SK-N-SH treated with all-trans-retinoic acid at 6 μM for 48 hours (cell line): Measurements from ENCODE around the gene CRYBB2.

Experiments used
- BACH2 ChIP-seq: fragments of 250-450 bp; sonication (Bioruptor Pico); IDR thresholded peaks from 2 replicates; pipeline ENCODE4 v1.9.0; 2021; ENCODE audit warnings: mild to moderate bottlenecking, borderline replicate concordance
- ESRRG ChIP-seq: fragments of 250-450 bp; sonication (Bioruptor Pico); IDR thresholded peaks from 2 replicates; pipeline ENCODE4 v1.6.1; 2021; ENCODE audit warnings: mild to moderate bottlenecking
- GLIS3 ChIP-seq: fragments of 250-450 bp; sonication (Bioruptor Pico); IDR thresholded peaks from 2 replicates; pipeline ENCODE4 v1.5.0; 2020; ENCODE audit warnings: mild to moderate bottlenecking, moderate library complexity
- PPARA ChIP-seq: fragments of 250-450 bp; sonication (Bioruptor Pico); IDR thresholded peaks from 2 replicates; pipeline ENCODE4 v1.5.0; 2020; ENCODE audit warnings: mild to moderate bottlenecking, borderline replicate concordance
- RARB ChIP-seq: fragments of 250-450 bp; sonication (Bioruptor Pico); IDR thresholded peaks from 2 replicates; pipeline ENCODE4 v1.8.0; 2021; ENCODE audit warnings: mild to moderate bottlenecking, moderate library complexity
- ZC3H10 ChIP-seq: fragments of 250-450 bp; sonication (Bioruptor Pico); IDR thresholded peaks from 2 replicates; pipeline ENCODE4 v1.5.1; 2021; ENCODE audit warnings: mild to moderate bottlenecking, moderate library complexity
- ZFP3 ChIP-seq: fragments of 250-450 bp; sonication (Bioruptor Pico); IDR thresholded peaks from 2 replicates; pipeline ENCODE4 v1.5.0; 2020; ENCODE audit warnings: mild to moderate bottlenecking, moderate library complexity
- ZFP30 ChIP-seq: fragments of 450-650 bp; formaldehyde crosslinking; IDR thresholded peaks from 2 replicates; pipeline ENCODE4 v1.5.0; 2022; ENCODE audit warnings: mild to moderate bottlenecking, moderate library complexity
- ZNF70 ChIP-seq: fragments of 450-650 bp; formaldehyde crosslinking; IDR thresholded peaks from 2 replicates; pipeline ENCODE4 v1.5.0; 2020; ENCODE audit warnings: mild to moderate bottlenecking, moderate library complexity
- TF ChIP-seq, protein P1 (sequence below): fragments of 250-450 bp; sonication (Bioruptor Pico); IDR thresholded peaks from 2 replicates; pipeline ENCODE4 v1.5.1; 2020; ENCODE audit warnings: low read depth, mild to moderate bottlenecking, moderate library complexity
- TF ChIP-seq, protein P2 (sequence below): fragments of 250-450 bp; sonication (Bioruptor Pico); IDR thresholded peaks from 2 replicates; pipeline ENCODE4 v1.8.0; 2020; ENCODE audit warnings: mild to moderate bottlenecking, moderate library complexity, borderline replicate concordance
- TF ChIP-seq, protein P3 (sequence below): fragments of 250-450 bp; sonication (Bioruptor Pico); IDR thresholded peaks from 2 replicates; pipeline ENCODE4 v1.8.0; 2021; ENCODE audit warnings: low read depth, mild to moderate bottlenecking, moderate library complexity, borderline replicate concordance
- TF ChIP-seq, protein P4 (sequence below): fragments of 250-450 bp; sonication (Bioruptor Pico); IDR thresholded peaks from 2 replicates; pipeline ENCODE4 v1.5.0; 2020; ENCODE audit warnings: mild to moderate bottlenecking, moderate library complexity

DNA sequence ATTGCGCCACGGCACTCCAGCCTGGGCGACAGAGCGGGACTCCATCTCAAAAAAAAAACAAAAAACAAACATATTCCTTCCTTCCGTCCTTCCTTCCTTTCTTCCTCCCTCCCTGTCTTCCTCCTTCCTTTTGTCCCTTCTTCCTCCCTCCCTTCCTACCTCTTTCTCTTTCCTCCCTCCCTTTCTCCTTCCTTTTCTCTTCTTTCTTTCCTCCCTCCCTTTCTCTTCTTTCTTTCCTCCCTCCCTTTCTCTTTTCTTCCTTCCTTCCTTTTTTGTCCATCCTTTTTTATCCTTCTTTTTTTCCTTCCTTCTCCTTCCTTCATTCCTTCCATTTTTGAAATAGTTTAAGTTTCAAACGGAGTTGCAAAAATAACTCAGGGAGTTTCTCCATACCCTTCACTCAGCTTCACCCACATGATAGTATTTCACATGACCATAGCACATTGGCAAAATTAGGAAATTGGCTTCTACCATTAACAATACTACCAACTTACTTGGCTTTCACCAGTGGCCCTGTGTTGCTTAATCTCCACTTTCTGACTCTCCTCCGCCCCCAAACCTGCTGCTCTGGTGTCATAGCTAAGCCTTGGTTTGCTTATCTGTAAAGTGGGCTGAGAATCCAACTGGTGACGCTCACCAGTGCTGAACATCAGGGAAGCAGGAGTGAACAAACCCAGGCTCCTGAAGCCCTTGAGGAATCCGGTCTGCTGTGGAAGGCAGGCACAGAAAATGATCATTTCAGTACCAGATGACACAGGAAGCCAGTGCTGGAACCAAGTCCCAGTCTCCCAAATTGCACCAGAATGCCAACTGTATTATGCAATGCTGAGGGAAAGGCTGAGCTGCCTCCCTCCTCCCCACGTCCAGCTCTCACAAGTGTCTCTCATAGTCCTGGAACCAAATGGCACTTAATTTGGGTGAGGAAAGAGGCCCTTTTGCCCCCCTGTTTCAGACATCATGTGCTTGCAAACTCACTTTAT lies 37.0 kb upstream of the CRYBB2 start:
- TF ChIP-seq RARB (CRISPR knock-in tag) (no peak), ZFP30 (CRISPR knock-in tag) (no peak), ESRRG (no peak), ZNF70 (no peak), ZFP3 (no peak), ZC3H10 (CRISPR knock-in tag) (no peak), BACH2 (CRISPR knock-in tag) (no peak), GLIS3 (no peak), PPARA (CRISPR knock-in tag) (no peak)
- TF ChIP-seq, protein P1, sequence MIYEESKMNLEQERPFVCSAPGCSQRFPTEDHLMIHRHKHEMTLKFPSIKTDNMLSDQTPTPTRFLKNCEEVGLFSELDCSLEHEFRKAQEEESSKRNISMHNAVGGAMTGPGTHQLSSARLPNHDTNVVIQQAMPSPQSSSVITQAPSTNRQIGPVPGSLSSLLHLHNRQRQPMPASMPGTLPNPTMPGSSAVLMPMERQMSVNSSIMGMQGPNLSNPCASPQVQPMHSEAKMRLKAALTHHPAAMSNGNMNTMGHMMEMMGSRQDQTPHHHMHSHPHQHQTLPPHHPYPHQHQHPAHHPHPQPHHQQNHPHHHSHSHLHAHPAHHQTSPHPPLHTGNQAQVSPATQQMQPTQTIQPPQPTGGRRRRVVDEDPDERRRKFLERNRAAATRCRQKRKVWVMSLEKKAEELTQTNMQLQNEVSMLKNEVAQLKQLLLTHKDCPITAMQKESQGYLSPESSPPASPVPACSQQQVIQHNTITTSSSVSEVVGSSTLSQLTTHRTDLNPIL: no peak
- TF ChIP-seq, protein P2, sequence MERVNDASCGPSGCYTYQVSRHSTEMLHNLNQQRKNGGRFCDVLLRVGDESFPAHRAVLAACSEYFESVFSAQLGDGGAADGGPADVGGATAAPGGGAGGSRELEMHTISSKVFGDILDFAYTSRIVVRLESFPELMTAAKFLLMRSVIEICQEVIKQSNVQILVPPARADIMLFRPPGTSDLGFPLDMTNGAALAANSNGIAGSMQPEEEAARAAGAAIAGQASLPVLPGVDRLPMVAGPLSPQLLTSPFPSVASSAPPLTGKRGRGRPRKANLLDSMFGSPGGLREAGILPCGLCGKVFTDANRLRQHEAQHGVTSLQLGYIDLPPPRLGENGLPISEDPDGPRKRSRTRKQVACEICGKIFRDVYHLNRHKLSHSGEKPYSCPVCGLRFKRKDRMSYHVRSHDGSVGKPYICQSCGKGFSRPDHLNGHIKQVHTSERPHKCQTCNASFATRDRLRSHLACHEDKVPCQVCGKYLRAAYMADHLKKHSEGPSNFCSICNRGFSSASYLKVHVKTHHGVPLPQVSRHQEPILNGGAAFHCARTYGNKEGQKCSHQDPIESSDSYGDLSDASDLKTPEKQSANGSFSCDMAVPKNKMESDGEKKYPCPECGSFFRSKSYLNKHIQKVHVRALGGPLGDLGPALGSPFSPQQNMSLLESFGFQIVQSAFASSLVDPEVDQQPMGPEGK: no peak
- TF ChIP-seq, protein P3, sequence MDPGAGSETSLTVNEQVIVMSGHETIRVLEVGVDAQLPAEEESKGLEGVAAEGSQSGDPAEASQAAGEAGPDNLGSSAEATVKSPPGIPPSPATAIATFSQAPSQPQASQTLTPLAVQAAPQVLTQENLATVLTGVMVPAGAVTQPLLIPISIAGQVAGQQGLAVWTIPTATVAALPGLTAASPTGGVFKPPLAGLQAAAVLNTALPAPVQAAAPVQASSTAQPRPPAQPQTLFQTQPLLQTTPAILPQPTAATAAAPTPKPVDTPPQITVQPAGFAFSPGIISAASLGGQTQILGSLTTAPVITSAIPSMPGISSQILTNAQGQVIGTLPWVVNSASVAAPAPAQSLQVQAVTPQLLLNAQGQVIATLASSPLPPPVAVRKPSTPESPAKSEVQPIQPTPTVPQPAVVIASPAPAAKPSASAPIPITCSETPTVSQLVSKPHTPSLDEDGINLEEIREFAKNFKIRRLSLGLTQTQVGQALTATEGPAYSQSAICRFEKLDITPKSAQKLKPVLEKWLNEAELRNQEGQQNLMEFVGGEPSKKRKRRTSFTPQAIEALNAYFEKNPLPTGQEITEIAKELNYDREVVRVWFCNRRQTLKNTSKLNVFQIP (CRISPR knock-in tag): no peak
- TF ChIP-seq, protein P4, sequence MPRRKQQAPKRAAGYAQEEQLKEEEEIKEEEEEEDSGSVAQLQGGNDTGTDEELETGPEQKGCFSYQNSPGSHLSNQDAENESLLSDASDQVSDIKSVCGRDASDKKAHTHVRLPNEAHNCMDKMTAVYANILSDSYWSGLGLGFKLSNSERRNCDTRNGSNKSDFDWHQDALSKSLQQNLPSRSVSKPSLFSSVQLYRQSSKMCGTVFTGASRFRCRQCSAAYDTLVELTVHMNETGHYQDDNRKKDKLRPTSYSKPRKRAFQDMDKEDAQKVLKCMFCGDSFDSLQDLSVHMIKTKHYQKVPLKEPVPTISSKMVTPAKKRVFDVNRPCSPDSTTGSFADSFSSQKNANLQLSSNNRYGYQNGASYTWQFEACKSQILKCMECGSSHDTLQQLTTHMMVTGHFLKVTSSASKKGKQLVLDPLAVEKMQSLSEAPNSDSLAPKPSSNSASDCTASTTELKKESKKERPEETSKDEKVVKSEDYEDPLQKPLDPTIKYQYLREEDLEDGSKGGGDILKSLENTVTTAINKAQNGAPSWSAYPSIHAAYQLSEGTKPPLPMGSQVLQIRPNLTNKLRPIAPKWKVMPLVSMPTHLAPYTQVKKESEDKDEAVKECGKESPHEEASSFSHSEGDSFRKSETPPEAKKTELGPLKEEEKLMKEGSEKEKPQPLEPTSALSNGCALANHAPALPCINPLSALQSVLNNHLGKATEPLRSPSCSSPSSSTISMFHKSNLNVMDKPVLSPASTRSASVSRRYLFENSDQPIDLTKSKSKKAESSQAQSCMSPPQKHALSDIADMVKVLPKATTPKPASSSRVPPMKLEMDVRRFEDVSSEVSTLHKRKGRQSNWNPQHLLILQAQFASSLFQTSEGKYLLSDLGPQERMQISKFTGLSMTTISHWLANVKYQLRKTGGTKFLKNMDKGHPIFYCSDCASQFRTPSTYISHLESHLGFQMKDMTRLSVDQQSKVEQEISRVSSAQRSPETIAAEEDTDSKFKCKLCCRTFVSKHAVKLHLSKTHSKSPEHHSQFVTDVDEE (CRISPR knock-in tag): no peak
